AG04450 (cell line): ENCODE data around the gene PTK6. TPM values are rescaled to one million over a fixed set of nuclear protein-coding genes. Genes with fewer than 3 reads are reported as not detected.

Experiments
- CTCF ChIA-PET: fragments of 300-600, 350-600 bp; formaldehyde crosslinking; extraction: SDS; loops from one replicate; lab custom pipeline; 2022; ENCODE audit warnings: antibody characterized with exemption, inconsistent platforms; lab: Charles Lee
- POLR2A ChIA-PET: fragments of 350-600 bp; formaldehyde crosslinking; extraction: SDS; loops from one replicate; lab custom pipeline; 2021; ENCODE audit warnings: antibody characterized with exemption, inconsistent platforms; lab: Yijun Ruan, JAX
- DNase-seq: peaks from one replicate; pipeline ENCODE4 v3.0.0-alpha.2; 2011; ENCODE audit warnings: low read depth, low spot score
- H3K27ac ChIP-seq: one replicate; pipeline ENCODE4 v1.5.1; 2012; ENCODE audit warnings: low read depth, low read length, control low read depth
- H3K27me3 ChIP-seq: one replicate; pipeline ENCODE4 v1.6.0; 2012; ENCODE audit warnings: low read length; ENCODE audit not compliant: control insufficient read depth, insufficient read depth
- H3K4me3 ChIP-seq: 2 replicates; pipeline ENCODE4 v1.5.1; 2011; ENCODE audit warnings: mild to moderate bottlenecking, low read depth, low read length, control low read depth
- H3K9me3 ChIP-seq: 2 replicates; pipeline ENCODE4 v1.5.1; 2012; ENCODE audit warnings: low read length; ENCODE audit not compliant: control insufficient read depth, insufficient read depth
- CTCF ChIP-seq: IDR thresholded peaks from 2 replicates; pipeline ENCODE4 v1.5.1; 2011; ENCODE audit warnings: low read depth, low read length, control low read depth, inconsistent platforms
- polyA plus RNA-seq: library from polyadenylated mRNA; depleted of rRNA; stranded (reverse); fragments of >200 nt; gene quantifications from 2 replicates; pipeline ENCODE4 v1.2.3, GENCODE V29; 2011

The PTK6 gene
- polyA plus RNA-seq, 1 experiment, result 0.02 TPM

GRCh38 chr20:63576311-63576710, 39.1 kb upstream of the PTK6 start:
- Histone ChIP-seq H3K27ac (no peak overlapping the region), H3K27me3 (no peaks in the 10 kb centered on the region), H3K9me3 (no peaks in the 10 kb centered on the region; the same call in 1 of the 2 replicates), H3K4me3 (no peak overlapping the region)
- ChIA-PET CTCF (no interaction called here), POLR2A (no interaction called here)
- no peak for DNase-seq
- no peak for TF ChIP-seq CTCF

- POLR2A ChIA-PET, result interaction anchor here (1.6 kb wide), 1 partner anchor 52 kb away, joined by 5 read pairs; the partner anchor contains the start of gene GMEB2
- DNase-seq, result no peak
- TF ChIP-seq CTCF, result no peak
- Histone ChIP-seq H3K4me3 (no peak overlapping the region), H3K27ac (peak overlapping the region; percentile 31), H3K9me3 (no peaks in the 10 kb centered on the region; the same call in 1 of the 2 replicates), H3K27me3 (no peaks in the 10 kb centered on the region)
- CTCF ChIA-PET, result interaction anchor here (0.7 kb wide), 1 partner anchor 211 kb away, joined by 3 read pairs; no protein-coding TSS in a partner anchor
These were observed 37.9 kb upstream of the PTK6 start for GRCh38 chr20:63574829-63575743.

DNA sequence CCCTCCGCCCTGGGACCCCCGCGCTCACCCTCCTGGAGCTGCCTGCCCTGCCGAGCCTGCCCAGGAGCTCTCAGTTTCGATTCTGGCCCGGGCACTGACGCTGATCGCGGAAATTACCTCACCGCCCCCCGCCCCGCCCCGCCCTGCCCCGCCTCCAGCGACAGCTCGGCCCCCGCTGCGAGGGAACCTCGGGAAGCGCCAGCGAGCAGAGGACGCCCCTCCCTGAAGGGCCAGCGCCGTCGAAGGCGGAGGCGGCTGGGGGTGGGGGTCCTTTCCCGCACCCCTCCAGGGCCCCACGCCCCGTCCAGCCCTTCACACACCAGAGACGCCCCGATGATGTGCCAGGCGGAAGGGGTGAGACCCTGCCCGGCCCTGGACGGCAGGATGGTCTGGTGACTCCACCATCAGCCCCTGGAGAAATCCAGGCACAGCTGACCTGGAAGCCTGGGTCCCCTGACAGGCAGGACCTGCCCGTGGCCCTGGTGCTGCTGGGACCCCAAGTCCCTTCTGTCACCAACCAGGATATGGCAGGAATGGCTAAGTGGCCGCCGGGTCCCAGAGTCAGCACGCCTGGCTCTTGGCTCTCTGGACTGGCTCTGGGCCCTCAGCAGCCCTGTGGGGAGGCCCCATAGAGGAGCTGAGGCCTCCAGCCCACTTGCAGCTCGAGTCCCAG, 37.1 kb upstream of the PTK6 start, which contains the start of gene HELZ2:
TSS of gene HELZ2 (minus strand) at position 84 of the 673 bp plus-strand sequence. CDS start 1,854 bp downstream, outside the sequence.
- no peak for TF ChIP-seq CTCF
- CTCF ChIA-PET, result interaction anchor here (0.7 to 1.9 kb wide), 2 partner anchors 36 to 212 kb away, joined by 3 to 5 read pairs; partner anchors contain the start of gene PTK6
- H3K4me3 ChIP-seq, result peak within 1 kb of the TSS; percentile 85
- DNase-seq, result no peak
- POLR2A ChIA-PET, result interaction anchor here (1.4 to 1.6 kb wide), 3 partner anchors 9 to 54 kb away, joined by 5 to 13 read pairs (median 5); partner anchors contain the start of genes GMEB2 and PPDPF
- H3K9me3 ChIP-seq, result no peaks in the 10 kb centered on the region; the same call in 1 of the 2 replicates
- peak within 1 kb of the TSS; percentile 21 for H3K27ac ChIP-seq
- H3K27me3 ChIP-seq, result no peaks in the 10 kb centered on the region

GRCh38 chr20:63573647-63574131, 36.5 kb upstream of the PTK6 start:
- no peak for TF ChIP-seq CTCF
- ChIA-PET POLR2A (interaction anchor here (1.4 to 1.6 kb wide), 3 partner anchors 9 to 53 kb away, joined by 5 to 13 read pairs (median 5); partner anchors contain the start of genes GMEB2 and PPDPF), CTCF (interaction anchor here (1.9 kb wide), 1 partner anchor 36 kb away, joined by 5 read pairs; the partner anchor contains the start of gene PTK6)
- no peak for DNase-seq
- H3K4me3 ChIP-seq, result peak overlapping the region; percentile 85
- H3K9me3 ChIP-seq, result no peaks in the 10 kb centered on the region; the same call in 1 of the 2 replicates
- H3K27me3 ChIP-seq, result no peaks in the 10 kb centered on the region
- H3K27ac ChIP-seq, result peak overlapping the region; percentile 21
